Measurements from ENCODE around the gene ERVH48-1.
"Not testable (repeated sequence)": the region's sequence is repeated elsewhere in the genome, so short reads cannot be mapped to it uniquely, and the experiment has no call there.

The ERVH48-1 gene

DNA sequence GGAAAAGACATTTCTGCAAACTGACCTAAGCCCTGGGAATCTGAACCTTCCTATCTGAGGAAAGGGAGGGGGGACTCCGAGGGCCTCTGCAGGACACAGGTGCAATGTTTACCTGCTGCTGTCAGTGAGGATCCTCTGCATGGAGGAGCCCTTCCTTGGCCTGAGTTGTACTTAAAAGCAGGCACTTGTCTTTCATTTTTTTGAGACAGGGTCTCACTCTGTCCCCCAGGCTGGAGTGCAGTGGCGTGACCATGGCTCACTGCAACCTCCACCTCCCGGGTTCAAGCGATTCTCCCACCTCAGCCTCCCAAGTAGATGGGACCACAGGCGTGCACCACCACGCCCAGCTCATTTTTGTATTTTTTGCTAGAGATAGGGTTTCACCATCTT lies 13.2 kb upstream of the ERVH48-1 start:
- not testable (repeated sequence) for DNase-seq

DNA sequence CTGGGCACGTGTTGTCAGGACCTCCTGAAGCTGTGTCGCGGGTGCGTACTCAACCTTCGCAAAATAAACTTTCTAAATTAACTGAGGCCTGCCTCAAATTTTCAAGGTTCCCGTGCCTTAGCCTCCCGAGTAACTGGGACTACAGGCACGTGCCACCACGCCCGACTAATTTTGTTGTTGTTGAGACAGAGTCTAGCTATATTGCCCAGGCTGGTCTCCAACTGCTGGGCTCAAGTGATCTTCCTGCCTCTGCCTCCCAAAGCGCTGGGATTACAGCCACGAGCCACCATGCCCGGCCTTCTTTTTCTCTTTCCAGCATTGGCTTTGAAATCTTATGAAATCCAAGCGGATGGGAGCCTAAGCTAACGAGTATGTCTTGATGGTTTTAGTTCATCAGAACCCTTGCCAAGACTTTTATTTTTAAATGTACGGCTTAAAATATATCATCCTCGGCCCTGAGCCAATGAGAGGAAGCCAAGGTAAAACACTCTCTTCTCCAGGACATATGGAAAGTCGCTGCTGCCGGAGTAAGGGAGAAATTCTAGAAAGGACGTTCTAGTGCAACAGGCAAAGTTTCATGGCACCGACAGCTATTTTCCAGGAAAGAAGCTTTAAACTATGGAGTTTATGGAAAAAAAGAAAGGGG lies 12.7 kb upstream of the ERVH48-1 start:
- DNase-seq: peak; percentile 76

DNA sequence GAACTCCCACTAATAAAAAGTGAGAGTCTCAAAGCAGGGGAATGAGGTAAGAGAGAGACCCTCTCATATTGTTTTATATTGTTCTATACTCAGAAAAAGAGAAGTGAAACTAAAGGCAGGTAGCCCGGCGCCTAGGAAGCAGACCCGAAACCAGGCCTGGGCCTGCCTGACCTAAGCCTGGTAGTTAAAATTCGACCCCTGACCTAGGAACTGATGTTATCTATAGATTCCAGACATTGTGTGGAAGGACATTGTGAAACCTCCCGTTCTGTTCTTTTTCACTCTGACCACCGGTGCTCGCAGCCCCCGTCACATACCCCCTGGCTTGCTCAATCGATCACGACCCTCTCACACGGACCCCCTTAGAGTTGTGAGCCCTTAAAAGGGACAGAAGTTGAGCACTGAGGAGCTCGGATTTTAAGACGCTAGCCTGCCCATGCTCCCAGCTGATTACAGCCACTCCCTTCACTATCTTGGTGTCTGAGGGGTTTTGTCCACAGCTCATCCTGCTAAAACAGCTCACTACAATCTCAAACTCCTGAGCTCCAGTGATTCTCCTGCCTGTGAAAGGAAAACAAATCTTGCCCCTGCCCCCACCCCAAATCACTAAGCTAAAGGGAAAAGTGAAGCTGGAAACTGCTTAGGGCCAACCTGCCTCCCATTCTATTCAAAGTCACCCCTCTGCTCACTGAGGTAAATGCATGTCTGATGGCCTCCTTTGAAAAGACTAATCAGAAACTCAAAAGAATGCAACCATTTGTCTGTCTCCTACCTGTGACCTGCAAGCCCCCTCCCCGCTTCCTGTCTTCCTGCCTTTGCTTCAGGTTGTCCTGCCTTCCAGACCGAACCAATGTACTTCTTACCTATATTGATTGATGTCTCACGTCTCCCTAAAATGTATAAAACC lies 11.9 kb upstream of the ERVH48-1 start:
- DNase-seq: not testable (repeated sequence)

DNA sequence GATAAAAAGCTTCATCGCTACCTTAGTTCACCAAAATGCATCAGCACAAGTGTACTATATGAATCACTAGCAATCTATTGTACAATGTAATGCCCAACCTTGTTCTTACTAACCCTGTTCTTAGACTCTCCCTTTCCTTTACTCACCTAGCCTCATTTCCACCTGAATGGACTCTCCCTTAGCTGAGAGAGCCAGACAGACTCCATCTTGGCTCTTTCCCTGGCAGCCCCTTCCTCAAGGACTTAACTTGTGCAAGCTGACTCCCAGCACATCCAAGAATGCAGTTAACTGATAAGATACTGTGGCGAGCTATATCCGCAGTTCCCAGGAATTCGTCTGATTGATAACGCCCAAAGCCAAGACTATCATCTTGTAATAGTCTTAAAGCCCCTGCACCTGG lies 10.9 kb upstream of the ERVH48-1 start:
- not testable (repeated sequence) for DNase-seq

DNA sequence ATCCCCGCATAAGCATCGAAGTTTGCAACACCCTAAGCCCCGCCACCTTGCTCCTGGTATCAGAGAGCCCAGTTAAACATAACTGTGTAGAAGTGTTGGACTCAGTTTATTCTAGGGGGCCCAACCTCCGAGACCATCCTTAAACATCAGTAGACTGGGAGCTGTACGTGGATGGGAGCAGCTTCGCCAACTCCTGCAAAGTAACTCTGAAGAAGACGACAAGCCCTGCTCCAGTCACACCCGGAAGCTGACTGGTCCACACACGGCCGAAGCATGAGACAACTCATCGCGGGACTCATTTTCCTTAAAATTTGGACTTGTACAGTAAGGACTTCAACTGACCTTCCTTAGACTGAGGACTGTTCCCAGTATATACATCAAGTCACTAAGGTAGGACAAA lies 8.5 kb upstream of the ERVH48-1 start:
- not testable (repeated sequence) for DNase-seq

DNA sequence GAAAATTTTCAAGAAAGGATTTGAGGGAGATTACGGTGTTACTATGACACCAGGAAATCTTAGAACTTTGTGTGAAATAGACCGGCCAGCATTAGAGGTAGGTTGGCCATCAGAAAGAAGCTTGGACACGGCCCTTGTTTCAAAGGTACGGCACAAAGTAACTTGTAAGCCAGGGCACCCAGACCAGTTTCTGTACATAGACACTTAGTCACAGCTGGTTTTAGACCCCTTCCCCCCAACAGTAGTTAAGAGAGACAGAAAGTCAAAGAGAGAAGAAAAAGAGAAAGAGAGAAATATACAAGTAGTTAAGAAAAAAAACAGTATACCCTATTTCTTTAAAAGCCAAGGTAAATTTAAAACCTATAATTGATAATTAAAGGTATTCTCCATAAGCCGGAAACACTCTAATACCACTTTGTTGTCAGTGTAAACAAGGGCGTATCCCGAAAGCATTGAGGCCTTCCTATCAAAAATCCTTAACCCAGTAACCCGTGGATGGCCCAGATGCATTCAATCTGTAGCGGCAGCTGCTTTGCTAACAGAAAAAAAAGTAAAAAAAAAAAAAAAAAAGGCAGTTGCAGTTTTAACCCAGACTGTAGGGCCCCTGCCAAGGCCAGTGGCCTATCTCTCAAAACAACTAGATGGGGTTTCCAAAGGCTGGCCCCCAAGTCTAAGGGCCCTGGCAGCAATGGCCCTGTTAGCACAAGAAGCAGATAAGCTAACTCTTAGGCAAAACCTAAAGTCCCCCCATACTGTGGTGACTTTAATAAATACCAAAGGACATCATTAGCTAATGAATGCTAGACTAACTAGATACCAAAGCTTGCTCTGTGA lies 7.9 kb upstream of the ERVH48-1 start:
- not testable (repeated sequence) for DNase-seq

DNA sequence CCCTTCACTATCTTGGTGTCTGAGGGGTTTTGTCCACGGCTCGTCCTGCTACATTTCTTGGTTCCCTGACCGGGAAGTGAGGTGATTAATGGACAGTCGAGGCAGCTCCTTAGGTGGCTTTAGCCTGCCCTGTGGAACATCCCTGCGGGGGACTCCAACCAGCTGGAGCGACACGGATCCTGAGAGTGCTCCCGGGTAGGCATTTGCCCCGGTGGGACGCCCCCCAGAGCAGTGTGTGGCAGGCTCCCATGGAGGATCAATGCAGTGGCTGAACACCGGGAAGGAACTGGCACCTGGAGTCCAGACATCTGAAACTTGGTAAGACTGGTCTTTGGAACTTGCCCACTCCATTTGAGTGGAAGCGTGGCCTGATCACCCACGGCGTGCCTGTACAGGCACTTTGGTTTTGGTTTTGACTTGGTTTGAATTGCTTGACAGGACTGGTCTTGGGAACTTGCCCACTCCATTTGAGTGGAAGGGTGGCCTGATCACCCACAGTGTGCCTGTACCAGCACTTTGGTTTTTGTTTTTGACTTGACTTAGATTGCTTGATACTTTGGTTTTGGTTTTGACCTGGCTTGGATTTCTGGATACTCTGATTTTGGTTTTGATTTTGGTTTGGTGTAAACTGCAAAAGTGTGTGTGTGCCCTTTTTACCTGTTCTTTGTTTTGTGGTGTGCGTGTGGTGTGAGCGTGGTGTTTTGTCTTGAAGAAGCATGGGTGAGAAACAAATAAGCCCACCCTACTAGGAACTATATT lies 7.1 kb upstream of the ERVH48-1 start:
- not testable (repeated sequence) for DNase-seq

DNA sequence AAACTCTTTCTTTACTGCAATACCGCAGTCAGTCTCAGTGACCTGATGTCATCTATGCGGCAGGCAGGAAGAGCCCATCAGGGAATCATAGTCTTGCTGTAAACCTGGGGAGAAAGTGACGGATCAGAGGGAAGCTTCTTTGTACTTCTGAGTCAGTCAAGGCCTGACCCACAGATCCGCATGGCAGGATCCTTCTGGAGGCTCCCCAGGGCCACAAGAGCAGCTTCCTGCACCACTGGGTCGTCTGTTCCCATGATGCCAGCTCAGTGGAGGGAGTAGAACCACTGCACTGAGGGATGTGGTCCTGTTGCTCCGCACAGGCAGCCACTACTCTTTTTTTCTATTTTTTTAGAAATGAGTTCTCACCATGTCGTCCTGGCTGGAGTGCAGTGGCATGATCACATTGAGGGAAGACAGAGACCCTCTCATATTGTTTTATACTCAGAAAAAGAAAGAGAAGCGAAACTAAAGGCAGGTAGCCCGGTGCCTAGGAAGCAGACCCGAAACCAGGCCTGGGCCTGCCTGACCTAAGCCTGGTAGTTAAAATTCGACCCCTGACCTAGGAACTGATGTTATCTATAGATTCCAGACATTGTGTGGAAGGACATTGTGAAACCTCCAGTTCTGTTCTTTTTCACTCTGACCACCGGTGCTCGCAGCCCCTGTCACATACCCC lies 6.3 kb upstream of the ERVH48-1 start:
- no peak for DNase-seq

DNA sequence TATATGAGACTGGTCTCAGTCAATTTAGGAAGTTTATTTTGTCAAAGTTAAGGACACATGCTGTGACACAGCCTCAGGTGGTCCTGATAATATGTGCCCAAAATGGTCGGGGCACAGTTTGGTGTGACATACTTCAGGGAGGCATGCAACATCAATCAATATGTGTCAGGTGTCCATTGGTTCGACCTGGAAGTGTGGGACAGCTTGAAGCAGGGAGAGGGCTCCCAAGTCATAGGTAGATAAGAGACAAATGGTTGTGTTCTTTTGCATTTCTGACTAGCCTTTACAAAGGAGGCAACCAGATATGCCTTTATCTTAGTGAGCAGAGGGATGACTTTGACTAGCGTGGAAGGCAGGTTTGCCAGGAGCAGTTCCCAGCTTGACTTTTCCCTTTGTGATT lies 4.5 kb upstream of the ERVH48-1 start:
- DNase-seq: no peak

DNA sequence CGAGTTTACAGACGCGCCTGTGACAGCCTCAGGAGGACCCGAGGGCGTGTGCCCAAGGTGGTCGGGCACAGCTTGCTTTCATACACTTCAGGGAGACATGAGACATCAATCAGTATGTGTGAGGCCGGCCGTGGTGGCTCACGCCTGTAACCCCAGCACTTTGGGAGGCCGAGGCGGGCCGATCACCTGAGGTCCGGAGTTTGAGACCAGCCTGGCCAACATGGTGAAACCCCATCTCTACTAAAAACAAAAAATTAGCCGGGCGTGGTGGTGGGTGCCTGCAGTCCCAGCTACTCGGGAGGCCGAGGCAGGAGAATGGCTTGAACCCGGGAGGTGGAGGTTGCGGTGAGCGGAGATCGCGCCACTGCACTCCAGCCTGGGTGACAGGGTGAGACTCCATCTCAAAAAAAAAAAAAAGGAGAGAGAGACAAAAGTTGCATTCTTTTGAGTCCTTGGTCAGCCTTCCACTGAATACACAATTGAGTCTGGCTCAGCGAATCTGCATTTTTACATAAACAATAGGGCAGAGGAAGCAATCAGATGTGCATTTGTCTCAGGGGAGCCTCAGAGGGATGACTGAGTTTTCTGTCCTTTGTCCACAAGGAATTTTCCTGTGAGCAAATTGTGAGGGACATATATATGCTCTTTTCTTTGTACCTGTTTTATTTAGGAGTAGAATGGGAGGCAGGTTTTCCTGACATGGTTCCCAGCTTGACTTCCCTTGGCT lies 2.2 kb upstream of the ERVH48-1 start:
- DNase-seq: not testable (repeated sequence)

DNA sequence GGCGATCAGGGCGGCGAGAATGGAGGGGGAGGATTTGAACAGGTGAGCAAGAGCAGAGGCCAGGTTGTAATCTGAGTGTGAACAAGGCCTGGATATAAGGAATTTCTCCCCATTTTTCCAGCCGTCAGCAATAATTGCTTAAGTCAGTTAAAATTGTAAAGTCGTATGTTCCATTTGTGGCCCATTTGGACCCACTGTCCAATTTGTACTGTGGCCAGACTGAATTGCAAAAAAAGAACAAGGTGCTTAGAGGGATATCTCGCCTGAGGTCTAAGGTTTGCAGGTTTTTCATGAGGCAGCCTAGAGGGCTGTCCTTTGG lies 1.0 kb downstream of the ERVH48-1 start:
- DNase-seq: no peak

DNA sequence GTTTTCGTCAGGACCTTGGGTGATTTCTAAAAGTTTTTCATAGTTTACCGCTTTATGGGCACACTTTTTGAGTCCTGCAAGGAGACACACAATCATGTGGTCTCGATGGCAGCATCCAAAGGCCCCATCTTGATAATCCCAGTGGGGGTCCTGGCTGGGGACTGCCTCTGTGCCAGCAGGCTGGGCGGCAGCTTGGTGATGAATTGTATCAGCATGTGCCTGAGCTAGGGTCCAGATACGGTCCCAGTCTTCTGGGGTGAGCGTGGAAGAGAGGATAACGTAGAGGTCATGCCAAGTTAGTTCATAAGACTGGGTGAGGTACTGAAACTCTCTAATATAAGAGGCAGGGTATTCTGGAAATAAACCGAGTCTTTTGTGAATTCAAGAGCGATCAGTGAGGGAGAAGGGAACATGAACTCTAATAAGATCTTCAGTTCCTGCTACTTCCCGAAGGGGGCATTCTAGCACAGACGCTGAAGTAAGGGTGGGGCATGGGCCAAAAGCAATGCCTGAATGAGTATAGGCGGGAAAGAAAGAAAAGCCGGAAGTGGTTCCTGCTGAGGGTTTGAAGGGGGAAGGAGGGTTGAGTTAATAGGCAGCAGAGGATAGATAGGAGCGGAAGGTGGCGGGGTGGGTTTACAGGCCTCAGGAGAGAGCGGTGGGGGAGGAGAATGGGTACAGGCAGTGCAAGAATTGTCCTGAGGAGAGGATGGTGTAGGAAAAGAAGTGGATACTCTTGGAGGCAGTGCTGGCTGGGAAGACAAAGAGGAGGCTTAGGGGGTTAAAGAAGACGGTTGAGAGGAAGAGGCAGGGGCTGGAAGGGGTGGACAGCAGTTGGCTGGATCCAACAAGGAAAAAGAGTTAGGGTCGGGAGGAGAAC lies 1.6 kb downstream of the ERVH48-1 start:
- DNase-seq: peak; percentile 85

DNA sequence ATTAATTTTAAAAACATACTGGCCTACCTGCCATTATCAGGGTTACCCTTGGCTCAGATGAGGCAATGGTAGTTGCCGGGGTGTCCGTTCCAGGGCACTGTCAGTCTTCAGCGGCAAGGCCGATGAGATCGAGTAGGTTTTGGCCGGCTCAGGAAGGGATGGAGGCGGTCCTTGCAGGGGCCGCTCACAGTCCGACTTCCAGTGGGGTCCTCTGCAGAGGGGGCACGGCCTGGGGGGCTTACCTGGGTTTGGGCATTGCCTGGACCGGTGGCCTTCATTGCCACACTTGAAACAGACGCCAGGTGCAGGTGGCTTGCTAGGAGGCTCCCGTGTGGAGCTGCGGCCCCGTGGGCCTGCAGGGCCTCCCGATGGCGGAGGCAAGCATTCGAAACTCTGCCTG lies 2.5 kb downstream of the ERVH48-1 start:
- no peak for DNase-seq

DNA sequence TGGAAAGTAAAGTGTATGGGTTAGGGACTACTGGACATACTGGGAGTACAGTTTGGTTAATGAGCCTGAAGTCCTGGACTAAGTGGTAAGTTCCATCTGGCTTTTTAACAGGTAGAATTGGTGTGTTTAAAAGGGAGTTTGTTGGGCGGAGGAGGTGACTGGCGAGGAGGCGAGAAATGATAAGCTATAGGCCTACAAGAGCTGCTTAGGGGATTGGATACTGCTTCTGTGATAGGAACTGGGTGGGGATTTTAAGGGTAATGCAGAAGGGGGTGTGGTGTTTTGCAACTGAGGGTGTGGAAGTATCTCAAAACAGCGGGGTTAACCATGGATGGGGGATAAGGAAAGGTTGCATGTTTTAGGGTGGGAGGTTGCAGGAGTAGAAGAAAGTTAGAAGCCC lies 3.5 kb downstream of the ERVH48-1 start:
- DNase-seq: no peak

DNA sequence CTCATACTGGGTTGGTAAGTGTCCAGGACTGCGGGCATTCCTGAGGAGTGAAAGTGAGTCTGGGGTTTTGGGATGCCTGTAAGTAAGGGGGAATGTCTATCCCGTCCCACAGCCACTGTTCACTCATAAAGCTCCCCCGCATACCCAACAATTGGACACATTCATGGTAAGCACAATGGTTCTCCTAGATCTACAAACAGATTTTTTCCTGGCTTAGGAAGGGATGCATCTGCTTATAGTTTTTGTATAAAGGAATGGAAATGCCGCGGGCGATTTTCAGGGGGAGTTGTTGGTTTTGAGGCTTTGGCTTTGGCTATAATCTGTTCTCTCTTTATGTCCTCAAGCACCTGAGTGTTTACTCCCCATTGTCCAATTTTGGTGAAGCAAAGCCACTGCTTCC lies 7.1 kb downstream of the ERVH48-1 start:
- DNase-seq: no peak

DNA sequence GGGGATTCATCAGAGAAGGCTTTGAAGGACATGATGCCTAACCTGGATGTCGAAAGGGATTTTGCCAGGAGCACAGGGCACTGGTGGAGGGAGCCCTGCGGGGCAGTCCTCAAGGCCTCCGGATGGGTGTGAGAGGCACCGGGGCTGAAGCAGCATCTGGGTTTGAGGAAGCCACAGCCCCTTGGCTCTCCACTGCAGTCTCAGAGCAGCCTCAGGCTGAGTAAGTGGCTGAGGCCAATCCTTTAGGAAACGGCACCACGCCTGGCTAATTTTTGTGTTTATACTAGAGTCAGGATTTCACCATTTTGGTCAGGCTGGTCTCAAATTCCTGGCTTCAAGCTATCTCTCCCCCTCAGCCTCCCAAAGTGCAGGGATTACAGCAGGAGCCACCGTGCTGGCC lies 12.0 kb downstream of the ERVH48-1 start:
- no peak for DNase-seq

DNA sequence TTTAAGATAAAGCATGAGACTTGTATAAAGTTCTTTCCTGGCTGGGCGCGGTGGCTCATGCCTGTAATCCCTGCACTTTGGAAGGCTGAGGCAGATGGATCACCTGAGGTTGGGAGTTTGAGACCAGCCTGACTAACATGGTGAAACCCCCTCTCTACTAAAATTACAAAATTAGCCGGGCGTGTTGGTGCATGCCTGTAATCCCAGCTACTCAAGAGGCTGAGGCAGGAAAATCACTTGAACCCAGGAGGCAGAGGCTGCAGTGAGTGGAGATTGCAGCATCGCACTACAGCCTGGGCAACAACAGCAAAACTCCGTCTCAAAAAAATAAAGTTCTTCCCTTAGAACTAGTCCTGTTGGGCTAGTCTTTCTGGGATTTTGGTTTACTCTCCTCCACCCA lies 13.5 kb downstream of the ERVH48-1 start:
- not testable (repeated sequence) for DNase-seq

DNA sequence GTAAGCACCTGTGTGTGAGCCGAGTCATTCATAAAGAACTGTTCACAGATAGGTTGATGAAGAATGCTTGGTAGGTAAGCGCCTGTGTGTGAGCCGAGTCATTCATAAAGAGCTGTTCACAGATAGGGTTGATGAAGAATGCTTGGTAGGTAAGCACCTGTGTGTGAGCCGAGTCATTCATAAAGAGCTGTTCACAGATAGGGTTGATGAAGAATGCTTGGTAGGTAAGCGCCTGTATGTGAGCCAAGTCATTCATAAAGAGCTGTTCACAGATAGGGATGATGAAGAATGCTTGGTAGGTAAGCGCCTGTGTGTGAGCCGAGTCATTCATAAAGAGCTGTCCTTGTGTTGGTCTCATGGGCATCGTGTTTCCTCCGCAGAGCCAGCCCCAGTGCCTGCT lies 16.9 kb downstream of the ERVH48-1 start:
- DNase-seq: not testable (repeated sequence)

DNA sequence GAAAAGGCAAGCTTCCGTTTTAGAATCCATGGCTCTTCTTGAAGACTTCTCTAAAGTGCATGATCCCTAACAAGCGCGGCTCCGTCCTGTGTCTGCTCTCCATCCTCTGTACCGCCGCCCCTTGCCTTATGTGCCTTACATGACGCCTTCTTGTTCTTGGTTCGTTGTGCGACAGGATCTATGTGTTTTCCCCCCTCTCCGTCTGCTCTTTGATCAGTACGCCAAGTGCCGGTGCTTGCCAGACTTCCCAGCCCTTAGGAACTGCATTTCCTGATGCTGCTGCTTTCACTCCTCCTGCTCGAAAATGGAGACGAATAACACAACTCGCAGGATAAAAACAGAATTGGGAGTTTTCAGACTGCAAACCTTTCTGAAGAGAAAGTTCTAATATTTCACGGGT lies 19.2 kb downstream of the ERVH48-1 start:
- no peak for DNase-seq

DNA sequence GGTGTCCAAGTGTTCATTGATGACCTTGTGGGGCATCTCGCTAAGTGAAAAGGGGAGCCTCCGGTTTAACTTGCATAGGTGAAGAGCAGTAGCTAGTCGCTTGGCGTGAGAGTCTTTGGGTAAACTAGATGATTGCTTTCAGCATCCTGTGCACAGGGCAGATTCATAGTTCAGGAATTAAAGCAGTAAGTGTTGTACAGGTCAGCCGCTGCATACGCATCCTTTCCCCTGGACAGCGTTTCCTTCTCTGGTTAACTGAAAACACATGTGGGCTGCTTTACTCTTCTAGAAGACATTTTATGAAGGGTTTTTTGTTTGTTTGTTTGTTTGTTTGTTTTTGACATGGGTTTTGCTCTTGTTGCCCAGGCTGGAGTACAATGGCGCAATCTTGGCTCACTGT lies 20.2 kb downstream of the ERVH48-1 start:
- no peak for DNase-seq

Data from left hindlimb (tissue), 1 donor.